Kidney (tissue), 14 donors: ENCODE results near the gene LIPA. TPM values are rescaled to one million over a fixed set of nuclear protein-coding genes. Genes with fewer than 3 reads are reported as not detected.
"Not testable (repeated sequence)": the region's sequence is repeated elsewhere in the genome, so short reads cannot be mapped to it uniquely, and the experiment has no call there.

Source experiments
- DNase-seq, 5 donors: peaks; one replicate each; pipeline ENCODE4 v3.0.0-alpha.2; 2013 to 2020
- FAIRE-seq: peaks from 2 replicates; lab custom pipeline; 2012; peaks lifted over from hg19 to GRCh38; lab: Jason Lieb, UNC
- H3K27ac ChIP-seq, 2 donors: one replicate each; pipeline ENCODE4 v1.7.0; 2013; ENCODE audit warnings: low read depth in 2 of 2, low read length in 2 of 2, inconsistent platforms in 1 of 2
- H3K27me3 ChIP-seq: one replicate; pipeline ENCODE4 v1.7.1; 2013; ENCODE audit warnings: low read length, inconsistent platforms; ENCODE audit not compliant: control insufficient read depth, insufficient read depth
- H3K36me3 ChIP-seq, 3 donors: one replicate each; pipeline versions ENCODE4 v1.7.0 to v1.7.1; 2013; ENCODE audit warnings: low read length in 3 of 3, control low read depth in 1 of 3, inconsistent platforms in 1 of 3; ENCODE audit not compliant: insufficient read depth in 3 of 3, control insufficient read depth in 2 of 3
- H3K4me1 ChIP-seq, 3 donors: one replicate each; pipeline versions ENCODE4 v1.7.0 to v1.7.1; 2013; ENCODE audit warnings: low read length in 3 of 3, inconsistent platforms in 1 of 3, low read depth in 1 of 3; ENCODE audit not compliant: control insufficient read depth in 2 of 3, insufficient read depth in 2 of 3
- H3K4me3 ChIP-seq, 3 donors: one replicate each; pipeline versions ENCODE4 v1.7.0 to v1.8.1; 2013; ENCODE audit warnings: low read length in 3 of 3, control low read depth in 1 of 3, inconsistent platforms in 1 of 3
- H3K9ac ChIP-seq, 3 donors: one replicate each; pipeline versions ENCODE4 v1.7.0 to v1.7.1; 2013; ENCODE audit warnings: low read length in 3 of 3, control low read depth in 1 of 3, inconsistent platforms in 1 of 3
- H3K9me3 ChIP-seq, 3 donors: one replicate each; pipeline versions ENCODE4 v1.7.0 to v1.7.1; 2013; ENCODE audit warnings: low read length in 3 of 3, control low read depth in 1 of 3, inconsistent platforms in 1 of 3; ENCODE audit not compliant: control insufficient read depth in 2 of 3, insufficient read depth in 1 of 3
- intact Hi-C: fragments of 100-400 bp; cut with DNase I; formaldehyde crosslinking; loops from one replicate; pipeline ENCODE4 v1.11.1; 2022
- polyA plus RNA-seq: library from polyadenylated mRNA; stranded (reverse); fragments of 350-450 nt; fragmentation: Illumina TruSeq; extraction: RNeasy Lipid Tissue Mini Kit (QIAGEN cat#74804); gene quantifications from one replicate; pipeline ENCODE4 v1.2.3, GENCODE V29; 2014; ENCODE audit warnings: low read depth, low replicate concordance; ENCODE audit not compliant: insufficient read depth
- total RNA-seq: library from RNA; stranded (reverse); fragmentation: NEBNext Ultra II Directional; extraction: Animal tissue kit (Norgen Biotek cat#: 25700); gene quantifications from one replicate; pipeline ENCODE4 v1.2.1, GENCODE V29; 2021
- TF ChIP-seq, protein P1 (sequence below): IDR thresholded peaks from 3 replicates; pipeline ENCODE4 v1.5.1; 2012; ENCODE audit warnings: mild to moderate bottlenecking, moderate library complexity, borderline replicate concordance; ENCODE audit not compliant: insufficient read depth; ENCODE audit errors: extremely low read depth
- donor health status: control.
- donor health status: control.
- donor health status: control.
- donor health status: control.
- donor health status: control.
- donor health status: DM: yes; HTN: yes; CAD: no.
- donor health status: Normal renal cell carcinoma (clear cell type).

Gene LIPA
- total and polyA plus RNA-seq, 2 donors from 2014 or later, result 43.8 to 84.5 TPM

DNA sequence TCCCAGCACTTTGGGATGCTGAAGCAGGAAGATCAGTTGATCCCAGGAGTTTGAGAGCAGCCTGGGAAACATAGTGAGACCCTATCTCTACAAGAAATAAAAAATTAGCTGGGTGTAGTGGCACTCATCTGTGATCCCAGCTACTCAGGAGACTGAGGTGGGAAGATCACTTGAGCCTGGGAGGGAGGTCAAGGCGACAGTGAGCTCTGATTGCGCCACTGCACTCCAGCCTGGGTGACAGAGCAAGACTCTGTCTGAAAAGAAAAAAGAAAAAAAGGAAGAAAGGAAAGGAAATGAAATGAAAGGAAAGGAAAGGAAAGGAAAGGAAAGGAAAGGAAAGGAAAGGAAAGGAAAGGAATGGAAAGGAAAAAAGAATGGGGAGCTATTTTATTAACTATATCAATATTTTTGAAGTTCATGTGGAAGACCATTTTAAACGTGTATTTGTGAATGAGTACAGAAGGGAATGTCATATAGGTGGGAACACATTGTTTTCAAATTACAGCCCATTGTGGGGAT is 43.2 kb upstream of the LIPA start:
- H3K4me3 ChIP-seq, result no peak overlapping the region
- no peak overlapping the region for H3K27ac ChIP-seq
- H3K36me3 ChIP-seq, result no peaks in the 10 kb centered on the region
- H3K9me3 ChIP-seq, result no peaks in the 10 kb centered on the region
- DNase-seq (no peak), FAIRE-seq (no peak)
- TF ChIP-seq, protein P1, sequence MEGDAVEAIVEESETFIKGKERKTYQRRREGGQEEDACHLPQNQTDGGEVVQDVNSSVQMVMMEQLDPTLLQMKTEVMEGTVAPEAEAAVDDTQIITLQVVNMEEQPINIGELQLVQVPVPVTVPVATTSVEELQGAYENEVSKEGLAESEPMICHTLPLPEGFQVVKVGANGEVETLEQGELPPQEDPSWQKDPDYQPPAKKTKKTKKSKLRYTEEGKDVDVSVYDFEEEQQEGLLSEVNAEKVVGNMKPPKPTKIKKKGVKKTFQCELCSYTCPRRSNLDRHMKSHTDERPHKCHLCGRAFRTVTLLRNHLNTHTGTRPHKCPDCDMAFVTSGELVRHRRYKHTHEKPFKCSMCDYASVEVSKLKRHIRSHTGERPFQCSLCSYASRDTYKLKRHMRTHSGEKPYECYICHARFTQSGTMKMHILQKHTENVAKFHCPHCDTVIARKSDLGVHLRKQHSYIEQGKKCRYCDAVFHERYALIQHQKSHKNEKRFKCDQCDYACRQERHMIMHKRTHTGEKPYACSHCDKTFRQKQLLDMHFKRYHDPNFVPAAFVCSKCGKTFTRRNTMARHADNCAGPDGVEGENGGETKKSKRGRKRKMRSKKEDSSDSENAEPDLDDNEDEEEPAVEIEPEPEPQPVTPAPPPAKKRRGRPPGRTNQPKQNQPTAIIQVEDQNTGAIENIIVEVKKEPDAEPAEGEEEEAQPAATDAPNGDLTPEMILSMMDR, result no peak
- no peak overlapping the region for H3K9ac ChIP-seq
- peaks cover 0 to 4% (median 0%) of the 10 kb centered on the region in 3 donors for H3K4me1 ChIP-seq
- no peaks in the 10 kb centered on the region for H3K27me3 ChIP-seq
- intact Hi-C loops, result no loop called here

DNA sequence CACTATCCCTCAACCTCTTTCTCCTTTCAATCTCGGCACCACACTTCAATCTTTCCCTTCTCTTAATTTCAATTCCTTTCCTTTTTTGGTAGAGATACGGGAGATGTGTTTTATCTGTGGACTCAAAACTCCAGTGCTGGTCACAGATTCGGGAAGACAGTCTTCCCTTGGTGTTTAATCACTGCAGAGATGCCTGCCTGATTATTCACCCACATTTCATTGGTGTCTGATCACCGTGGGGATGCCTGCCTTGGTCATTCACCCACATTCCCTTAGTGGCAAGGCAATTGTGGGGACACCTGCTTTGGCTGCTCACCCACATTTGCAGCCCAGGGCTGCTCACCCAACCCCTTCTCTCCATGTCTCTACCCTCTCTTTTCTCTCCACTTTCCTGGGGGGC is 33.7 kb upstream of the LIPA start:
- H3K4me3 ChIP-seq, H3K9ac ChIP-seq, DNase-seq, FAIRE-seq, H3K27me3 ChIP-seq, intact Hi-C loops, H3K9me3 ChIP-seq, H3K36me3 ChIP-seq, H3K27ac ChIP-seq: not testable (repeated sequence)
- peaks cover 2 to 13% (median 9%) of the 10 kb centered on the region in 3 donors for H3K4me1 ChIP-seq

DNA sequence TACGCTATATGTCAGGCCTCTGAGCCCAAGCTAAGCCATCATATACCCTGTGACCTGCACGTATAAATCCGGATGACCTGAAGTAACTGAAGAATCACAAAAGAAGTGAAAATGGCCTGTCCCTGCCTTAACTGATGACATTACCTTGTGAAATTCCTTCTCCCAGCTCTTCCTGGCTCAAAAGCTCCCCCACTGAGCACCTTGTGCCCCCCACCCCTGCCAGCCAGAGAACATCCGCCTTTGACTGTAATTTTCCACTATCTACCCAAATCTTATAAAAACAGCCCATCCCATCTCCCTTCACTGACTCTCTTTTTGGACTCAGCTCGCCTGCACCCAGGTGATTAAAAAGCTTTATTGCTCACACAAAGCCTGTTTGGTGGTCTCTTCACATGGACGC is 33.1 kb upstream of the LIPA start:
- H3K36me3 ChIP-seq, H3K9ac ChIP-seq, H3K9me3 ChIP-seq, H3K27me3 ChIP-seq, FAIRE-seq, intact Hi-C loops, DNase-seq, H3K4me3 ChIP-seq: not testable (repeated sequence)
- Histone ChIP-seq H3K27ac (peak overlapping the region in 1 of 2 donors; percentile 35), H3K4me1 (peaks cover 2 to 13% (median 9%) of the 10 kb centered on the region in 3 donors)

DNA sequence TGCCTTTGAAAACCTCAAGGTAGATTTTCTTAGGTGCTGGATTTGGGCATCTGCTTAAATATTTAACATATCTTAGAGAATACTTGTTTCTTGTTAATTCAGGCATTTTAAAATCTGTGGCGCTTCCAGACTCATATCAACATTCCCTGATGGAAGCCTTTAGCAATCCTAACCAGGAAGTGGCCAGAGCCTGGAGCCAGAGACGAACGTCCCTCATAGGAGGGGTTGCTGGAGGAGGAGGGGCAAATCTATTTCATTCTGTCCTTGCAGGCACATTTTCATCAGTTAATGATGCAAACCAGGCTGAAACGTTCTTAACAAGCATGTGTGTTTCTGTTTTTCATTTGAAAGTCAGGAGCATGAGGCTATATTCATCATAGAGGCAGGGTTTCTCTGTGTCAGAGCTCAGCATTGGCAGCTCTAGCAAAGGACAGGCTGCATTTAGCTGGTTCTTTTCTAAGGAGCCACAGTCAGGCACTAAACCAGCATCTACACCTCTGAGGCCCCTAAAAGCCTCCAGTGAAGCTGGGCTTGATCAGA is 32.4 kb upstream of the LIPA start:
- H3K36me3 ChIP-seq, result no peaks in the 10 kb centered on the region
- TF ChIP-seq, protein P1, result no peak
- no peaks in the 10 kb centered on the region for H3K9me3 ChIP-seq
- DNase-seq, result peak; percentile 67 to 91 (median 85)
- peak overlapping the region; percentile 79 to 96 for H3K27ac ChIP-seq
- no peaks in the 10 kb centered on the region for H3K27me3 ChIP-seq
- peak overlapping the region; percentile 8 to 54 (median 49) for H3K4me3 ChIP-seq
- H3K4me1 ChIP-seq, result peaks cover 2 to 13% (median 10%) of the 10 kb centered on the region in 3 donors
- intact Hi-C loops, result no loop called here
- H3K9ac ChIP-seq, result peak overlapping the region; percentile 6 to 70 (median 61)
- FAIRE-seq, result no peak
